Measurements from ENCODE around the gene NUF2.
"Not testable (repeated sequence)": the region's sequence is repeated elsewhere in the genome, so short reads cannot be mapped to it uniquely, and the experiment has no call there.

The NUF2 gene

GRCh38 chr1:163275222-163275621, 46.5 kb upstream of the NUF2 start:
- TF ChIP-seq GLIS3 (CRISPR knock-in tag; IDR thresholded peaks at IDR 0.05) = no peak
- no peak for TF ChIP-seq ZNF565 (CRISPR knock-in tag; conservative IDR thresholded peaks at IDR 0.05; ENCODE audit: low read depth)
- TF ChIP-seq CSDC2 (CRISPR knock-in tag; IDR thresholded peaks at IDR 0.05) = no peak
- TF ChIP-seq ZFP3 (CRISPR knock-in tag; IDR thresholded peaks at IDR 0.05) = no peak
- TF ChIP-seq TCF4 (CRISPR knock-in tag; IDR thresholded peaks at IDR 0.05; ENCODE audit: borderline replicate concordance) = no peak
- no peak for TF ChIP-seq ARNTL (CRISPR knock-in tag; IDR thresholded peaks at IDR 0.05; ENCODE audit: borderline replicate concordance, low read depth)
- no peak for TF ChIP-seq ZFP30 (CRISPR knock-in tag; IDR thresholded peaks at IDR 0.05)
- no peak for TF ChIP-seq TSHZ2 (CRISPR knock-in tag; IDR thresholded peaks at IDR 0.05)
- no peak for TF ChIP-seq ZNF70 (CRISPR knock-in tag; IDR thresholded peaks at IDR 0.05)
- no peak for TF ChIP-seq POU6F1 (CRISPR knock-in tag; IDR thresholded peaks at IDR 0.05; ENCODE audit: borderline replicate concordance, low read depth)
- no peak for TF ChIP-seq ISL1 (CRISPR knock-in tag; IDR thresholded peaks at IDR 0.05)
- TF ChIP-seq BACH2 (CRISPR knock-in tag; IDR thresholded peaks at IDR 0.05; ENCODE audit: borderline replicate concordance) = no peak
- no peak for TF ChIP-seq ESRRG (CRISPR knock-in tag; IDR thresholded peaks at IDR 0.05)
- no peak for TF ChIP-seq CSRNP3 (CRISPR knock-in tag; IDR thresholded peaks at IDR 0.05)
- no peak for TF ChIP-seq SNAI2 (CRISPR knock-in tag; IDR thresholded peaks at IDR 0.05)
- TF ChIP-seq ZNF8 (CRISPR knock-in tag; IDR thresholded peaks at IDR 0.05) = no peak
- no peak for TF ChIP-seq ZC3H10 (CRISPR knock-in tag; IDR thresholded peaks at IDR 0.05)
- TF ChIP-seq OSR1 (CRISPR knock-in tag; IDR thresholded peaks at IDR 0.05) = no peak
- TF ChIP-seq CREB5 (CRISPR knock-in tag; IDR thresholded peaks at IDR 0.05; ENCODE audit: low read depth) = no peak
- ATAC-seq = no peak

GRCh38 chr1:163278602-163279001, 43.2 kb upstream of the NUF2 start:
- ATAC-seq = no peak
- no peak for TF ChIP-seq CREB5 (CRISPR knock-in tag; IDR thresholded peaks at IDR 0.05; ENCODE audit: low read depth)

GRCh38 chr1:163284867-163285266, 36.9 kb upstream of the NUF2 start:
- not testable (repeated sequence) for ATAC-seq

- no peak for TF ChIP-seq CSDC2 (CRISPR knock-in tag; IDR thresholded peaks at IDR 0.05)
- TF ChIP-seq SNAI2 (CRISPR knock-in tag; IDR thresholded peaks at IDR 0.05) = no peak
- TF ChIP-seq RARB (CRISPR knock-in tag; IDR thresholded peaks at IDR 0.05) = no peak
- TF ChIP-seq ZFP30 (CRISPR knock-in tag; IDR thresholded peaks at IDR 0.05) = no peak
- TF ChIP-seq POU6F1 (CRISPR knock-in tag; IDR thresholded peaks at IDR 0.05; ENCODE audit: borderline replicate concordance, low read depth) = no peak
- no peak for TF ChIP-seq ZFP3 (CRISPR knock-in tag; IDR thresholded peaks at IDR 0.05)
- TF ChIP-seq TOX (CRISPR knock-in tag; IDR thresholded peaks at IDR 0.05; ENCODE audit: borderline replicate concordance) = no peak
- ATAC-seq = no peak
These were observed 31.6 kb upstream of the NUF2 start for GRCh38 chr1:163290025-163290640.

Data from SK-N-SH treated with all-trans-retinoic acid at 6 μM for 48 hours (cell line).